ENCODE data around the gene ZNF615.
"Not testable (repeated sequence)": the region's sequence is repeated elsewhere in the genome, so short reads cannot be mapped to it uniquely, and the experiment has no call there.

Gene ZNF615

GRCh38 chr19:51959791-51960190 is 48.2 kb downstream of the ZNF615 start:
- H3K4me3 ChIP-seq (ENCODE audit: low read depth, low read length) = no peak overlapping the region
- in situ Hi-C loops (cut with HindIII; ENCODE audit: low sequenced_read_pairs) = no loop called here
- no peak for DNase-seq (ENCODE audit: low read depth, low spot score)
- no peak for TF ChIP-seq CTCF (IDR thresholded peaks at IDR 0.05; ENCODE audit: low read depth, low read length)

- DNase-seq (ENCODE audit: low read depth, low spot score); in situ Hi-C loops (cut with HindIII; ENCODE audit: low sequenced_read_pairs); H3K4me3 ChIP-seq (ENCODE audit: low read depth, low read length): not testable (repeated sequence)
Observed at GRCh38 chr19:51957846-51958245, 50.2 kb downstream of the ZNF615 start.

- in situ Hi-C loops (cut with HindIII; ENCODE audit: low sequenced_read_pairs) = no loop called here
- no peak for TF ChIP-seq CTCF (IDR thresholded peaks at IDR 0.05; ENCODE audit: low read depth, low read length)
- peak; percentile 20 for DNase-seq (ENCODE audit: low read depth, low spot score)
- H3K4me3 ChIP-seq (ENCODE audit: low read depth, low read length) = peak overlapping the region; percentile 19
Observed at GRCh38 chr19:51948975-51949374, 59.0 kb downstream of the ZNF615 start.

- no peak for DNase-seq (ENCODE audit: low read depth, low spot score)
- no peak overlapping the region for H3K4me3 ChIP-seq (ENCODE audit: low read depth, low read length)
- in situ Hi-C loops (cut with HindIII; ENCODE audit: low sequenced_read_pairs) = no loop called here
- TF ChIP-seq CTCF (IDR thresholded peaks at IDR 0.05; ENCODE audit: low read depth, low read length) = no peak
Observed at GRCh38 chr19:51946602-51947001, 61.4 kb downstream of the ZNF615 start.

GRCh38 chr19:51944798-51945552 is 63.0 kb downstream of the ZNF615 start:
- DNase-seq (ENCODE audit: low read depth, low spot score) = no peak
- in situ Hi-C loops (cut with HindIII; ENCODE audit: low sequenced_read_pairs) = no loop called here
- no peak for TF ChIP-seq CTCF (IDR thresholded peaks at IDR 0.05; ENCODE audit: low read depth, low read length)
- no peak overlapping the region for H3K4me3 ChIP-seq (ENCODE audit: low read depth, low read length)

Measured in astrocyte of the spinal cord (primary cell).